COLO829 (cell line): ENCODE data around the gene TMEM86A.
A peak's percentile ranks its signal among the peaks of the same experiment; 100 is the strongest.
"Not testable (repeated sequence)": the region's sequence is repeated elsewhere in the genome, so short reads cannot be mapped to it uniquely, and the experiment has no call there.

Experiments used
- DNase-seq: peaks from one replicate; pipeline ENCODE4 v3.0.0; 2012; ENCODE audit warnings: low spot score

TMEM86A gene, protein sequence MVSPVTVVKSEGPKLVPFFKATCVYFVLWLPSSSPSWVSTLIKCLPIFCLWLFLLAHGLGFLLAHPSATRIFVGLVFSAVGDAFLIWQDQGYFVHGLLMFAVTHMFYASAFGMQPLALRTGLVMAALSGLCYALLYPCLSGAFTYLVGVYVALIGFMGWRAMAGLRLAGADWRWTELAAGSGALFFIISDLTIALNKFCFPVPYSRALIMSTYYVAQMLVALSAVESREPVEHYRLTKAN

DNA sequence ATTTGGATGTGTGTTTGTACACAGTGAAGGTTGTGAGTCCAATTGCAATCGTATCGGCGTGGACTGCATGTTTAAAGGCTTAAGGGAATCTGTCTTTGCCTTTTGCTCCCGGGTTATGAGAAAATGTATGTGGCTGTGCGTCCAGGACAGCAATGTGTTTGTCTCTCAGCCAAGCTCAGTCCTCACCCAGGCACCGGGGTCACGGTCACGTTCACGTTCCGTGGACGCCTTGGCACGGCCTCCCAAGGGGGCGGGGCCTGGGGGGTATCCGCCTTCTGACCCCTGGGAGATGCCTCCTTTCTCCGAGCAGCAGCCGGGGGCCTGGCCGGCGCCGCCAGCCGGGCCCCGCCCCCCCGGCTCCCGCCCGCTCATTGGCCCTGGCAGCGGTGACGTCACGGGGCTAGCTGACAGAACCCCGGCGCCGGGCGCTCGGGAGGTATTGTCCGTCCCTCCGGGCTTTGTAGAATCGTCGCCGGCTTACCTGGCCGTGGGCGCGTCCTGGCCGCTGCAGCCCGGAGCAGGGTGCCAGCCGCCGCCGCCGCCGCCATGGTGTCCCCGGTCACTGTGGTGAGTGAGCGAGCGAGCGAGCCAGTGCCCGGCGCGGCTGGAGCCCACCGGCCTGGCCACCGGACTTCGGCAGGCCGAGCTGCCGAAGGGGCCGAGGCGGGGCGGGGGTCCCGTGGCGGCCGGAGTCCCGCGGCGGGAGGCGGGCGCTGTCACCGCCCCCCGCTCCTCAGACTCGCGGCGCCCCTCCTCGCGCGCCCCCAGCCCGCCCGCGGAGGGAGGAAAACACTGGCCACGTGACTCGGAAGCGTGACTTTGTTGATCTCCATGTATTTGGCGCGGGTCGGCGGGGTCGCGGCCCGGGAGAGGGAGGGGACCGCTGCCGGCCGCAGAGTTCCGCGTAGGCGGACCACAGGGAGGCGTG lies at the start of gene TMEM86A:
Gene TMEM86A (plus strand): TSS at position 439 of the 928 bp plus-strand sequence. CDS start 108 bp downstream, at position 547.
- peak; percentile 77 for DNase-seq

DNA sequence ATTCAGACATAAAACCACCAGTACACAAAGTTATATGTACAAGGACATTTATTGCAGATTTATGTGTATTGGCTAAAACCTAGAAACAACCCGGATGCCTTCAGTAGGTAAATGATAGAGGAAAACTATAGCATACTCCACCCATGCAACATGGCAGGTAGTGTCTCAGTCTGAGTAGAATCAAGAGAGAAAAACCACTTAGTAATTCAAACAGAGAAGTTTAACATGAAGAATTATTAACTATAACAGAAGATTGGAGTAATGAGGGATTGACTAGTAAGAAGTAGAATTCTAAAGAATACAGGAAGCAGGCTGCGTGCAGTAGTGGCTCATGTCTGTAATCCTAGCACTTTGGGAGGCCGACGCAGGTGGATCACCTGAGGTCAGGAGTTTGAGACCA lies 48.2 kb upstream of the TMEM86A start:
- DNase-seq = no peak

GRCh38 chr11:18650859-18651557 lies 47.6 kb upstream of the TMEM86A start:
- peak; percentile 25 for DNase-seq

GRCh38 chr11:18657673-18658072 lies 40.9 kb upstream of the TMEM86A start:
- no peak for DNase-seq

DNA sequence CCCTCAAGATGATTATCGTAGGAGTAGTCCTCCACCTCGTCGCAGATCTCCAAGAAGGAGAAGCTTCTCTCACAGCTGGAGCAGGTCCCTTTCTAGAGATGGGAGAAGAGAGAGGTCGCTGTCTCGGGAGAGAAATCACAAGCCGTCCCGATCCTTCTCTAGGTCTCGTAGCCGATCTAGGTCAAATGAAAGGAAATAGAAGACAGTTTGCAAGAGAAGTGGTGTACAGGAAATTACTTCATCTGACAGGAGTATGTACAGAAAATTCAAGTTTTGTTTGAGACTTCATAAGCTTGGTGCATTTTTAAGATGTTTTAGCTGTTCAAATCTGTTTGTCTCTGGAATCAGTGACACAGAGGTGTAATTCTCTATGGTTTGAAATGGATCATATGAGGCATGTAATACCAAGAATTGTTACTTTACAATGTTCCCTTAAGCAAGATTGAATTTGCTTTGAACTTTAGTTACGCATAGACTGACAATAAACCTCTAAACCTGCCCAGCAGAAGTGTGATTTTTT lies 33.2 kb upstream of the TMEM86A start:
- DNase-seq = not testable (repeated sequence)

GRCh38 chr11:18668131-18668530 lies 30.4 kb upstream of the TMEM86A start:
- DNase-seq = no peak

GRCh38 chr11:18669219-18669596 lies 29.4 kb upstream of the TMEM86A start:
- DNase-seq = no peak

- DNase-seq = no peak
Measured at GRCh38 chr11:18669711-18670110, 28.9 kb upstream of the TMEM86A start.

GRCh38 chr11:18671246-18671645 lies 27.3 kb upstream of the TMEM86A start:
- no peak for DNase-seq

- not testable (repeated sequence) for DNase-seq
Measured at GRCh38 chr11:18672209-18672608, 26.4 kb upstream of the TMEM86A start.

DNA sequence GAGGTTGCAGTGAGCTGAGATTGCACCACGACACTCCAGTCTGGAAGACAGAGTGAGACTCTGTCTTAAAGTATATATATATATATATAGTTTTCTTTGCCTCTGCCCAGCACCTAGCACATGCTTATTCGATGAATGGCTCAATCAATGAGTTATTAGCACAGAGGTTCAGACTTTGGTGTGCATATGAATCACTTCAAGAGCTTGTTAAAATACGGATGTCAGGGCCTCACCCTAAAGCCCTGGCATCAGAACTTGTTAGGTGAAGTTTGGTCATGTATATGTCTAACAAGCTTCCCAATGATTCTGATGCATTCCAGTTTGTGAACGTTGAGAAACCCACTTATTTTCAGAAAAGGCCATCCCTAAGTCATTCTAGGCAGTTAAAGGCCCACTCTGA lies 21.8 kb upstream of the TMEM86A start:
- DNase-seq = no peak

GRCh38 chr11:18677560-18677959 lies 21.0 kb upstream of the TMEM86A start:
- DNase-seq = no peak

- not testable (repeated sequence) for DNase-seq
Measured at GRCh38 chr11:18681949-18682348, 16.6 kb upstream of the TMEM86A start.

DNA sequence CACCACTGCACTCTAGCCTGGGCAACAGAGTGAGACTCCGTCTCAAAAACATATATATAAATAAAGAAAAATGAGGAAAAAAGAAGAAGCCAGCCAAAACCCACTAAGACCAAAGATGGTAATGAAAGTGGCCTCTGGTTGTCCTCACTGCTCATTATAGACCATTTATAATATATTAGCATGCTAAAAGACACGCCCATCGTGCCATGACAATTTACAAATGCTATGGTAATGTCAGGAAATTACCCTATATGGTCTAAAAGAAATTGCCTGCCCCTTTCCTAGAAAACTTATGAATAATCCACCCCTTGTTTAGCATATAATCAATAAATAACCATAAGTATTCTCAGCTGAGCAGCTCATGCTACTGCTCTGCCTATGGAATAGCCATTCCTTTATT lies 16.1 kb upstream of the TMEM86A start:
- no peak for DNase-seq

- no peak for DNase-seq
Measured at GRCh38 chr11:18684267-18684666, 14.3 kb upstream of the TMEM86A start.

GRCh38 chr11:18691467-18692140 lies 7.0 kb upstream of the TMEM86A start:
- not testable (repeated sequence) for DNase-seq

- DNase-seq = no peak
Measured at GRCh38 chr11:18692941-18693760, 5.4 kb upstream of the TMEM86A start.

DNA sequence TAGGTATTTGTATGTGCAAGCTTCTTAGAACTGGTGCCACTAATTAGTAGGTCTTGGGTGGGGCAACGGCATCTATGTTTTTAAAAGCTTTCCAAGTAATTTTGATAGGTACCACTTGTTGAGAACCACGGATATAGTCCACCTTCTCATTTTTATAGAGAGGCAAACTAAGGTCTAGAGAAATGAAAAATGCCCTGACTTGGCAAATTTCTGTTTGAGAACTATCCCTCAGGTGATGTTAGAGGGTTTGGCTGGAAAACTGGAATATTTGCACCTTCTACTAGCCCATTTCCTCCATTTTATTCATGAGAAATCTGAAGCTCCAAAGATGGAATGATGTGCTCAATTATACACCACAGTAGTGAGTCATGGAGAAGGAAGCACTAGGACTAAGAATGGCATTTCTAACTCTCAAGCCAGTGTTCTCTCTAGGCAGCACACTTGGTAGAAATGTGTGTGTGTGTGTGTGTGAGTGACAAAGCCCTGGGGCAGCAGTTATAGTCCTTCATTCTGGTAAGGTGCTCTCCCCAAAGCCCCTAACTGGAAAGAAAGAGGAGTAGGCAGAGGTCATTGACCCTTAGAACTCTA lies 1.8 kb upstream of the TMEM86A start:
- no peak for DNase-seq

DNA sequence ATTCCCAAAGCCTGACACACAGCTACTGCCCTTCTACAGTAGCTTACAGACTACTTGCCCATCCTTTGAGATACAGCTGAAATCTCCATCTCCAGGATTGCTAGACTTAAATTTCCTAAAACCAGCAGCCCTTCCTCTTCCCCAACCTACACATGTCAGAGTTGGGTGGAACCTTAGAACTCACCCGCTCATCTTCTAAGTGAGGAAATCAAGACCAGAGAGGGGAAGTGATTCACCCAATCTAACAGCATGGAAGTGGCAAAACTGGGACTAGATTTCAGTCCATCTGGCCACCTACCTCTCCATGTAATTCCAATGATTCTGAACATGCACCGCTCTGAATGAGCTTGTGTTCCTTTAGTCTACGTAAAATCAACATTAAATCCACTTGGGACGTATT lies 1.0 kb upstream of the TMEM86A start:
- DNase-seq = no peak

DNA sequence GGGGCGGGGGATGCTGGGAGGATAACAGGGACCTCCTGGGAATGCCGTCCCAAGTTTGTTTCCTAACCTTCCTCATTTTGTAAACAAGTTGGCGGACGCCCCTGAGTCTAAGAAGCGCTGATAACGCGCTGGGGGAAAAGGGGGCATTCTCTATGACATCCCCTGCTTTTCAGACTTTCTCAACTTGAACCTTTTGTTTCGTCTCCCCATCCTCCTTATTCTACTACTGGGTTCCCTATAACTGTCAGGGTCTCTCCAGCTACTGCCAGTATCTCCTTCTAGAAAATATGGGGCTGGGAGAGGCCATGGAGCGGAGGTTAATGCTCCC lies 654 bp downstream of the TMEM86A start:
- DNase-seq = no peak

- no peak for DNase-seq
Measured at GRCh38 chr11:18699848-18700261, 1.3 kb downstream of the TMEM86A start.
